A204.1 (cell line): ENCODE results near the gene PMVK.
"Not testable (repeated sequence)": the region's sequence is repeated elsewhere in the genome, so short reads cannot be mapped to it uniquely, and the experiment has no call there.

ENCODE experiments used
- FAIRE-seq: peaks from 2 replicates; lab custom pipeline; 2012; peaks lifted over from hg19 to GRCh38; lab: Jason Lieb, UNC

The PMVK gene

DNA sequence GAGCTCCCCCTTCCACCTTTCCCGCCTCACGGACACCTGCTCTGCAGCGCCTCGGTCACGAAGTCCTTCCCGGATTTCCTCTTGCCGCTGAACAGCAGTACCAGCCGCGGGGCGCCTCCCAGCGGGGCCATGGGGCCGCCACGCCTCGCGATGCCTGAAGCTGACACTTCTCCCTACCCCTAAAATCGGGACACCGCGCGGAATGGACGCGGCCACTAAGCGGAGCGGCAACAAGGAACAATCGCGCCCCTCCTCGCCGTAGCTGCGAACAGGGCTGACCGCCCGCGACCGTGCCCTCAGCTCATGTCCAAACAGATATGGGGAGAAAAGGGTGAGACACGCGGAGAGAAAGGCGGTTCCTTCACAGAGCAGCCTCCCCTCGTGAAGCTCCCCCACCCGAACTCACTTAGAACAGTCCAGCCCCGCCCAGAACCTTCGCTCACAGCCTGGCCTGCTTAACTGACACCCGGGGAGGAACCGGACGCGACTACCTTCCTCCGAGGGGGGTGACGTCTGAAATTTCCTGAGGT lies at the start of gene PMVK:
Gene PMVK (minus strand): TSS at position 165 of the 530 bp plus-strand sequence. CDS start 34 bp downstream, at position 131.
- FAIRE-seq = no peak

DNA sequence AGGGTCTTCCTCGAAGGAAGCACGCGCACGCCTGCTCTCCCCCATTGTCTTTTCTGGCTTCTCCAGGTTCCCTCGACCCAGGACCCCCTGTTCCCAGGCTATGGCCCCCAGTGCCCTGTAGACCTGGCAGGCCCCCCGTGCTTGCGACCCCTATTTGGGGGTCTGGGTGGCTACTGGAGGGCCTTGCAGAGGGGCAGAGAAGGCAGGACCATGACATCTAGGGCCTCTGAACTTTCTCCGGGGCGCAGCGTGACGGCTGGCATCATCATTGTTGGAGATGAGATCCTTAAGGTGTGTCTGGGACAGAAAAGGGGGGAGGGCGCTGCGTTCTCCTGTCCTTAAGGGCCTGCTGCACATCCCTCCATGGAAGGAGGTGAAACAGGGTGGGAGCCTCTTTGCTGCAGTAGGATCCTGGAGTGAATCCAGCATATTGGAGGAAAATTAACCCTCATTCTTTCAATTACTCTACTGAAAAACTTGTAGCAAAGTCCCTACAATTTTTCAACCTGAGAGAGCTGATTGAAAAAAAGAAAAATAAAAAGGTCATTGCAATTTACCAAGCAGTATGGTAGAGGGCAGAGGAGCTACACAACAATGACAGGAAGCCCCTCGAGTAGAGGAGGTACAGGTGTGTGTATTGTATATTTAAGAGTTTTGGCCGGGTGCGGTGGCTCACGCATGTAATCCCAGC lies 47.4 kb upstream of the PMVK start:
- FAIRE-seq = no peak

DNA sequence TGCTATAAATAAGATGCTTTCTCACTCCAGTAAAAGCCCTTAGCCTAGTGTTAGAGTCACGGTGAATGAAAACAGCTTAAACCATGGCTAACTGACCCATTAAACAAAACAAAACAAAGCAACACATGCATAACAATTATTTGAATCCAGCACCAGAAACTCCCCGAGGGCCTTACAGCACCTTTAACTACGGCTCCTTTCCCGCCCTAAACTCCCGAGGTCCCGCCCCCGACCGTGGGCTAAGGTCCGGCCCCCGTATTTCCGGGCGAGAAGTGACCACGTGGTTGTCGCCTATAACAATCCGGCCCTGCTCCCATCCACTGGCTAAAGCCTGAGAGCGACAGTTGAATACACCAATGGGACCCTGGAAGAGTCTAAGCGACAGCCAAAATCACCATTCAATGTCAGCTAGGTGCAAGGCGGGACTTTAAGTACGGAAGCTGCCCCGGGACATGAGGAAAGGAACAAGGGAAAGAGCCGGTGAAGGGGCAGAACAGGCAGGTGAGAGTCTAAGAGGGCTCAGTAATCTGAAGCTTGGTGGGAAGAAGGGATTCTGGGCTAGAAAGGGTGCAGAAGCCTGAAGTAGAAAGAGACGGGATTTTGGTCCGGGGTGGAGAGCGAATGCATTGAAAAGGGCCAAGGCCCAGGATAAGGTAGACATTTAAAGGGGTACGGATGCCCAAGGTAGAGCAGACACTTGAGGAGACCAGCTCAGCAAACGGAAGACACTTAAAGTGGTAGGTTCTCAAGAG lies 46.6 kb upstream of the PMVK start, which contains the start of gene FLAD1:
Gene FLAD1 (plus strand): TSS at position 448 of the 752 bp plus-strand sequence. CDS start 351 bp downstream, outside the sequence.
- peak; percentile 96 for FAIRE-seq

DNA sequence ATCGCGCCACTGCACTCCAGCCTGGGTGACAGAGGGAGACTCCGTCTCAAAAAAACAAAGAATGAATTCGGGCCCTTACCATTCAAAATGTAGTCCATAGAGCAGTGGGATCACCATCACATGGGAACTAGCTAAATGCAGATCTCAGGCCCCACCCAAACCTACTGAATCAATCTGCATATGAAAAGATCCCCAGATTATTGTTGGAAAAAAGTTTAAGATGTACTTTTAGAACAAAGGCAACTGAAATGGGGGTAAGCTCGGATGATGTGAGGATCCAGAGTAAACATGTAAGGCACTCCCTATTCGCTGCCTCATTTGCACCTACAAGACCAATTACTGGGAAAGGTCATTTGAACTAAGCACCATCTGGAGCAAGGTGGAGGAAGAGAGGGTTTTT lies 45.8 kb upstream of the PMVK start:
- FAIRE-seq = no peak

DNA sequence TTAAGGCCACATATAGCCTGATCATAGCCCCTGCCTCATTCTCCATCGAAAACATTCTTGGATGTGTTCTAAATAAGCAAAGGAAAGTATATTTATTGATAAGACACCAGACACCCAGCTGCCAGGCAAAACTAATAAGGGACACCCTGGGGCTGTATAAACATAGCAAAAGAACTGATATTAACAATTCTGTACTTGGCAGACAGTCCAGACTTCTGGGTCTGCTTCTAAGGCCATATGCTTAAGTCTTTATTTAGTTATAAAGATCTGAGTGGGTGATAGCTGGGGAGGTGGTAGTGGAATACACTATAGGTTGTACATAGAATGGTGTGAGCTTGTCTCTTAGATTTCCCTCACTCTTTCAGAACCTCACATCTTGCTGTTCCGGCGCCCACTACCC lies 41.8 kb upstream of the PMVK start:
- FAIRE-seq = no peak

DNA sequence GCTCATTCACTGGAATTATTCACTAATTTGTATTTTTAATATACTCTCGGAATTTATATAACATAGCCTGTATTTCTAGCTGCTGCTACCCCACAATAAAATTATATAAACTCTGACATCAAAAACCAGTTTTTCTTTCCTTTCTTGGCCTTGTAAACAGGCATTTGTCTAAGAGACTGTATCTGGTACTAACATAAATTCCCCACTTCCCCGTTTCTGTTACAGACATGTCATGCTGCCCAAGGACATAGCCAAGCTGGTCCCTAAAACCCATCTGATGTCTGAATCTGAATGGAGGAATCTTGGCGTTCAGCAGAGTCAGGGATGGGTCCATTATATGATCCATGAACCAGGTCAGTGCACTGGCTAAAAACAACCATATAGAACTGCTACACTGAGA lies 41.2 kb upstream of the PMVK start:
- not testable (repeated sequence) for FAIRE-seq

DNA sequence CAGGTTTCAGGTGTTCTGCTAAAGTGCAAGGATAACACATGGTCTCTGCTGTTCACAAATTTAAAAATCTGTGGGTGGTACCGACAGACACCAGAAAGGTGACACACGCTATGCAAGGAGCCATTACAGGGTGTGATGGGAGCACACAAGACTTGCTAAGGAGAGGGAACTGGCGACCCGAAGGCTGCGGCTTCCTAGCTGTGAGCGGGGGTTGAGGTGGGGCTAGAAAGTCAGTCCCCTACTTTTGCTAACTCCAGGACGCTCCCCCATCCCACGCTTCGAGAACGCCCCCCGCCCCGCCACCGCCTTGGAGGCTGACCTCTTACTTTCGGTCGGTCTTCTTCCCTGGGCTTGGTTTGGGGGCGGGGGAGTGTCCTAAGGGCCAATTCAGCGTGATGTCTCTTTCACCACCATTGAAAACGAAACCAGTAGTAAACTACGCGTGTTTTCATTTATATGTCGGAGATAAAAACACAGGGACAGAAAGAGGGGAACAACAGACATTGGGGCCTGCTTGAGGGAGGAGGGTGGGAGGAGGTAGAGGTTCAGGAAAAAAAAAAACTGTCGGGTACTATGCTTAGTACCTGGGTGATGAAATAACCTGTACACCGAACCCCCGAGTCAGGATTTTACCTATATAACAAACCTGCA lies 39.0 kb upstream of the PMVK start:
- FAIRE-seq = no peak

DNA sequence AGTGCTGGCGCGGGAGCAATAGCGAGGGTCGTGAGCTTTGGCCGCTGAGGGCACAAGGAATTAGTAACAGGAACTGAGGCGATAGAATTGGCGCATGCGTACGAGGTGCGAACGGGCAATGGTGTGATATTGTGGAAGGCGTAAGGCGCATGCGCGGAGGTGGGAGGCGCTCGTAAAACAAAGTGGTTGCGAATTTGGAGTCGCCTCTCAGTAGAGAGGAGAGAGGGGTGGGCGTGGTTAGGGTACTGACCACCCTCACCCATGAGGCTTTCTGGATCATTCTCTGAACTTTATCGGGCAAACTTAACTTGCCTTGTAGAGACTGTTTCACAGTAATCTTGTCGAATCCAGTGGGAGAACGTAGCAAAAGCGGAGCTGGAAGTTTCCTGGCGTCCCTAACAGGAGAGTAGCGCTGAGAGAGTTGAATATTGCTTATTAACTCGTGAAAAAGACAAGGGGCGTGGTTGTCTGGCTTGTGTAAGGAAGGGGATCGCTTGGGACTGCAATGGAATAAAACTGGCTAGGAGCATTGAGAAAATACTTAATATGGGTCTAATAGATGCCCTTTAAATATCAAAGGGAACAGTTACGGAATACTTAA lies 38.4 kb upstream of the PMVK start:
- peak; percentile 80 for FAIRE-seq

DNA sequence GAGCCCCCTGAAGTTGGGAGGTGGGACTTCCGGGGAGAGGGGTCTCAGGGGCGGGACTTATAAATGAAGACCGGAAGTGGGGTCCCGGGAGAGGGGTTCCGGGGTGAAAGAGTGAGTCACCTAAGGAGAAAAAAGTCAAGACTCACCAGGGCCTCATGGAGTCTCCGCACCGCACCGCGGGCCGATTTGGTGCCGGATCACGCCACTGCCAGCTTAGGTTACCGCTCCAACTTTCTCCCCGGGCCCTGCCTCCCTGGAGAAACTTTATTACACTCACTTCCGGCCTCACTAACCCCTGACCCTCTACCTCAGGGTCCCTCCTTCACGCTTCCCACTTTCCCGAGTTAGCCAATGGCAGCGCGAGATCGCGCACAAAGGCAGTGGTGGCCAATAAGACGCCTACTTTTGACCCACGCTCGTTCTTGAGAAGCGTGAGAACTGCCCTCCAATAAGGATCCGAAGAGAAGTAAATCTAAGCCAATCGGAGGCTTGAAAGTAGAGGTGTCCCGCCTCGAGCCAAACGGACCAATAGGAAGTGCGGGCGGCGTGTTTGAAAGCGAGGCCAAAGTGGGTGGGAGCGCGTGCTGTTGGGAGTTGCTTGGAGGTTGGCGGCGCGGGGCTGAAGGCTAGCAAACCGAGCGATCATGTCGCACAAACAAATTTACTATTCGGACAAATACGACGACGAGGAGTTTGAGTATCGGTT lies 37.7 kb upstream of the PMVK start, which contains the start of gene CKS1B:
Gene CKS1B (plus strand): TSS at position 580 of the 706 bp plus-strand sequence. CDS start 65 bp downstream, at position 645.
- FAIRE-seq = peak; percentile 99

DNA sequence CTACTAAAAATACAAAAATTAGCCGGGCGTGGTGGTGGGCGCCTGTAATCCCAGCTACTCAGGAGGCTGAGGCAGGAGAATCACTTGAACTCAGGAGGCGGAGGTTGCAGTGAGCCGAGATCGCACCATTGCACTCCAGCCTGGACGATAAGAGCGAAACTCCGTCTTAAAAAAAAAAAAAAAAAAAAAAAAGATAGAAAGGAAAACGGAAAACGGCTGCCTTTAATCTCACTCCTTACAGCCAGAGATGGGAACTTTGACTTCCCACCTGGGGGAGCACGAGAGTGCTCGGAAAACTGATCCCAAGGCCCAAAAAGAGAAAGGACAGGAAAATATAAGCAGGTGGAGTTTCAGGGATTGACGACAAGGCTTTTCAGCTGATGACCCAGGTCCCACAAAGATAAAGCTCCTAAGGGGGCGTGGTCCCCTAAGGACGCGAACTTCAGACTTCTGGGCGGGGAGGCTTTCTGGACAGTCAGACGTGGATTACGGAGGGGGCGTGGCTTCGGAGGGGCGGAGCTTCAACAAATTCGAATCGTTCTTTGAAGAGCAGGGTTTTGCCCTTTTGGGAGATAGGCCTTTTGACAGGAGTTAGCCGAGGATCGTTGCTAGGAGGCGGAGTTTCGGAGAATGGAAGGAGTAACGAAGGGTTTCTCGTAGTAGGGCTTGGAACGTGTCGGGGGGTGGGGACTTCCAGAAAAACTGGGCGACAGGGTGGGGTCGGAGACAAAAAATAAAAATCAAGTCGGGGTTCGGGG lies 37.0 kb upstream of the PMVK start:
- FAIRE-seq = peak; percentile 99

DNA sequence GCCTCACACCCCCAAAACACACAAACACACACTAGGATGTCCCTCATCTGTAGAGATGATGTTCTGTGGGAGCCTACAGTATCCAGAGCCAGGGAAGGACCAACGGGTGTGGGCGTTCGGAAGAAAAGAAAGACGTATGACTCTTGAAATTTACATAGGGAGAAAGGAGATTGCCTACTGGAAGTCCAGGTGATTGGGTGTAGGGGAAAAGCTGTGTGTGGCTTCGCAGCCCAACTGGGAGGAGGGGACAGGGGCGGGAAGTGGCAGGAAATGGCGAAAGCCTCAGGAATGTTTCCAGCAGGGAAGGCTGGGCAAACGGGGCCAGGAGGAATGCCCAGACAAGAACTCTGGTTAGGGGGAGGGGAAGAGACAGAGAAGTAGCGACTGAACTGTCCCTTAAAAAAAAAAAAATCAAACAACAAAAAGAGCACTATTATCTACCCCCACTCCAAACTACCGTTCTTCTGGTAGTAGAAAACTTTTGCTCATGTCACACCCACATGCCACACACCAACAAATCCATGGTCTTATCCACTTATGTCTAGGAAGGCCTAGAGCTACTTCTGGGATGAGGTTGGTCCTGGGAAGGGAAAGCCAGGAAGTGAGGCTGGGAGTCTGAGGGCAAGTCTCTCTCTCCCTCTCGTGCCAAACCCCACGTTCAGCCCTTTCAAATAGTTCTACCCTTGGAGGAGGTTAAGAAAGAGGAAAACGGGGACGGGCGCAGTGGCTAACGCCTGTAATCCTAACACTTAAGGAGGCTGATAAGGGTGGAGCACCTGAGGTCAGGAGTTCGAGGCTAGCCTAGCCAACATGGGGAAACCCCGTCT lies 36.2 kb upstream of the PMVK start:
- FAIRE-seq = peak; percentile 96

DNA sequence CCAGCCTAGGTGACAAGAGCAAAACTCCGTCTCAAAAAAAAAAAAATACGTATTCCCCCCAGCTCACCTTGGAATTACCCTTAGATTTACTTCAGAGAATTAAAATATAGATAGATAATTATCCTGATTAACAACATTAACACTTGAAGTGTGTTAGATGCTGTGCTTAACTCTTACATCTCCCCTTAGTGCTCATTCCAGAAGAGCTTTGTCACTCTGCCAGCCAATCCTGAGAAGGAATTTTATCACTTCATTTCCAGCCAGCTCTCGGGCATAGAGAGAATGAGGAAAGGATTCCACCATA lies 35.6 kb upstream of the PMVK start:
- FAIRE-seq = no peak

DNA sequence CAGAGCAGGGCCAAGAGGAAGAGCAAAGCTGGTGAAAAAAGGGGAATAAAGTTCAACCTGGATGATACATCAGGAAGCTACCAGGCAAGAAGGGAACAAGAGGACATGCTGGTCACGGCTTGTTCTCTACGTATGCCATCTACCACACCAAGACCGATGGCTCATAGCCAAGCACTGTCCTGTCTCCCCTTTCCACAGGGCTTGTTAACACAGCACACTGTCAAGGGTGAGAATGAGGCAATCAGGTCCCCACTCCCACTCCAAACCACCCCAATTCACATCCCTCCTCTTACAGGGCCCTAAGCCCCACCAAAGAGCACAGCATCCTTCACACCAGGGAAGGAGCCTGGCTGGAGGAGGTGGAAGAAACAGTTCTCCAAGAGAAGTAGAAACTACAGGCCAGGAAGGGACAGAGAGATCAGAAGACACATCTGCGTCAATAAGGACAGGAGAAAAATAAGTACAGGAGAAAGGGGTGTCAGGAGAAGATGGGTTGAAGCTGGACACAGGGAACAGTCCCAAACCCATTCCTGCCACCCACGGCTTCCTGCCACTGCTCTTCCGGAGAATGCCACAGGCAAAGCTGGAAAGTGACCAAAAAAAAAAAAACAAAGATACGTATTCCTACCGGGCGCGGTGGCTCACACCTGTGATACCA lies 35.0 kb upstream of the PMVK start:
- no peak for FAIRE-seq

DNA sequence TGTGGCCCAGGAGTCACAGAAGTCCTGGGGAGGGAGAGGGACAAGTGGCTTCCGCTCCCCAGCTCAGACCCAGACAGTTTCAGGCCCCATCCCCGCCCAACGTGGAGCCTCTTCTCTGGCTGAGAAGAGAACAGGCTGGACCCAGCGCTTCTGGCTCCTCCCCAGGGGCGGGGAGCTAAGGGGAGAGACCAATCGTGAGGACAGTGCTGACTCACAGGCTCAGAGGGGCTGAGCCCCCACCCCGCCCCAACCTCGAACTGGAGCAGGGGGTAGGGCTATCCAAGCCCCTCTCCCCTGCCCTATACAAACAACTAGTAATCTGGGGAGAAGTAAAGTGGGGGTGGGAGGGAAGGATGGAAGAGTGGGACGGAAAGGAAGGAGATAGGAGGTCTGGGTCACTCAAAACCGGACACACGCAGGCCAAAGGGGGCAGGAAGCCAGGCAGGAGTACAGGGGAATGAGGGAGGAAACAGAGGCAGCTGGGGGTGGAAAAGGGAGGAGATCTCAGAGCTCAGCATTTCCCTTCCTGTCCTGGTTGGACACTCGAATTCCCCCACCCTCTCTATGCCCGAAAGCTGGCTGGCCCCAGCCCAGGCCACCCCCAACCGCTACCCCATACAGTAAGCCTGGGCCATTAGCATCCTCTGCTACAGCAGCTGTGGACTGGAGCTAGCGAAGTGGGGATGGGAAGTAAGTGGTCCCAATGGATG lies 34.3 kb upstream of the PMVK start, which contains the start of gene SHC1:
Gene SHC1 (minus strand): TSS at position 117 of the 710 bp plus-strand sequence. CDS start 221 bp downstream, outside the sequence.
- peak; percentile 97 for FAIRE-seq

DNA sequence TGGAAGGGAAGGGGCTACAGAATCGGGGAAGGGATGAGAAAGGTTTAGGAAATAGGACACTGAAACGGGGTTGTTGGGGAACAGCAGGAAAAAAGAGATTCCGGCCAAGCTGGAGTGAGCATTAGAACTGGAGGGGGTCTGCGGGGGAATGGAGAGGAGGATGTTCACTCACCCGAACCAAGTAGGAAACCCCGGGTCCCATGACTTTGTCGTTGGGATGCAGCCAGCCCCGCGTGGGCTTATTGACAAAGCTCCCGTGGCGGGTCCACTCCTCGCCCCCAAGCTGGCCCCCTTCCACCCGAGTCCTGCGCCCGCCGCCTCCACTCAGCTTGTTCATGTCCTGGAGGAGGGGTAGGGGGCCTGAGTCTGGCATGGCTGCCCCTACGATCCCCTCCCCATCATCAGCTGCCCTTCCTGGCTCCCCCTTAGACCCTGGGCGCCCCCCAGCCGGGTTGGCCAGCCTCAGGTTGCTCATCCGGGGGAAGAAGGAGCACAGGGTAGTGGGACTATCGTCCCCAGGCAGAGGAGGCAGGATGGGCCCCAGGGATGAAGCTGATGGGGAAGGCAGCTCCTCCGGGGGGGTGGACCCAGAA lies 33.4 kb upstream of the PMVK start:
- no peak for FAIRE-seq

DNA sequence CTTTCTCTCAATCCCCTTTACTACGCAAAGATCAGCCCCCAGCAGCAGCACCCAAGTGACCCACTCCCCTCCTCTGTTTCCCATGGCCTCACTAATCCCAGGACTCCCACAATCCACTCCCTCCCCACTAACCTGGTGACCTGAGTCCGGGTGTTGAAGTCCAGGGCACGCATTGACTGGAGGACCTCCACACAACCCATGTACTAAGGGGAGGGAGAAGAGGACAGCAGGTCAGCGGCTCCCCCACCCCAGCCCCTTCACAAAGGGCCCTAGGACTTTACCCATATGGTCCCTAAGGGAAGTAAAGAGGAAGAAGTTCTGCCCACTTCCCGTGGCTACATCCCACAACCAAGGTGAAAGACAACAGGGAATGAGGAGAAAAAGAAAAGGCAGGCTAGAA lies 32.7 kb upstream of the PMVK start:
- FAIRE-seq = no peak

DNA sequence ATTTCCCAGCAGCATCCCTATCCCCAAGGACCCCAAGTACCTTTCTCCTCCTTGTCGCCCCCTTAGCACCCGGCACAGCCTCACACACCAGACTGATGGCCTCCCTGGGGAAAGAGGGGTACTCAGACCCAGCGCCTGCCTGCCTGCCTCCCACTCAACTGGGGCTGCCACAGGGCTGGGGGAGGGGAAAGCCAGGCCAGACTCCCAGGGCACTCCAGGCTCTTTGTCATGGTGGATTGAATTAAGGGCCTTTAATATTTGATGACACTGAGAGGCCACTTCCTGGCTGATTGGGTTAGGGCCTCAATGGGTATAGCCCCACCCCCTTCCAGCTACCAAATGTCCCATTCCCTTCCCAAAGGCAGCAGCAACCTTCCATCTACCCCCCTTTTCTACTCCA lies 32.2 kb upstream of the PMVK start:
- FAIRE-seq = no peak

DNA sequence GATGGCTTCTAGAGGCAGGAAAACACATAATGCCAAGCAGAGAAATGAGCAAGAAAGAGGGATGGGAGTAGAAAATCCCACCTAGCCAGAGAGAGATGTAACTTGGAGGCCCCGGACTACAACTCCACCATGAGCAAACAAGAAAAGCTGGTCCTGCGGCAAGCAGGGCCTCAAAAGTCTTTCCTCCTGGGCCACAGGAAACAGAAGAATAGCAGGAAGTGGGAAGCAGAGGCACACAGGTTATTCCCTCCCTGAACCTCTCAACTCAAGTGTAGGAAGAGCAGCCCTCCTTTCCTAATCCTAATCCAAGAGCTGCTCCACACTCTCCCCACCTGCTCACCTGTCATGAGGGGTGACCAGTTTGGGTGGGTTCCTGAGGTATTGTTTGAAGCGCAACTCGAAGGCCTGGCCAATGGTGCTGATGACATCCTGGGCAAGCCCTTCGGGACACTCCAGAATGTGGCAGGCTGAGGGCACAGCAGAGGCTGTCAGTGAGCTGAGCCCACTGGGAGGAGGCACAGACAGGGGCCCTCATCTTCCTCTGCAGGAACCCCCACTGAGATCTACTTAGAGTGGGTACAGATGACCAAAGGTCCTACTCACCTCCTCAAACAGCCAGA lies 30.9 kb upstream of the PMVK start:
- no peak for FAIRE-seq
